ENCODE measurements around the gene EPHA2. TPM values are rescaled to one million over a fixed set of nuclear protein-coding genes. Genes with fewer than 3 reads are reported as not detected.

Gene EPHA2
- total RNA-seq, 1 experiment from 2014 or later, result 114 TPM

DNA sequence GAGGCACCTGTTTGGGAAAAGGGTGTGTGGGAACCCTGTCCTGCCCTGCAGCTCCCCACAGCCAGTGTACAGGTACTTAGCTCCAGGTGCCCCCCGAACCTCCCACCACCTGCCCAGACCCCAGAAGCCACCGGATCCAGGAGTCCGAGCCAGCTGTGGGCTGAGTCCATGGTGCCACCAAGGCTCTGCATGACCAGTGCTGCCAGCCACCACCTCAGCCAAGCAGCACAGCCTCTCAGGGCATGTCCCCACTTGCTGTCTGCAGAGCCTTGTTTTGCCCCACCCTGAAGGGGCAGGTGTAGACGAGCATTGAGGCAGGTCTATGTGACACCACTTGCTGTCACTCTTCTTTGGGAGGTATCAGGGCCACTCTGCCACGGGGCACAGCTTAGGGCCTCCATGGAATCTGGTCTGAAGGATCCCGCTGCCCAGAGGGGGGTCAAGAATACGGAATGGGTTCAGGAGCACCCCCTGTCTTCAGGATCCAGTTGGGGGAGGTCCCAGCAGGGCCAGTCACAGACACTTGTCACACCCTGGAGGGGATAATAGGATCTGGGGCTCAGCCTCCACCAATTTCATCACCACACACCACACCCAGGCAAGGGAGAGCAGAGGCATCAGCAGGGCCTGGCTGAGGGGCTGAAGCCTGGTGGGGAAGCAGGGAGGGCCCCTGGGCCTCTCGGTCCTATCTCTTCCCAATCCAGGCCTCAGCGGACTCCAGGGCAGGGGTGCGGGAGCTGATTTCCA, 28.9 kb upstream of the EPHA2 start:
- DNase-seq (ENCODE audit: low read depth), result no peak

DNA sequence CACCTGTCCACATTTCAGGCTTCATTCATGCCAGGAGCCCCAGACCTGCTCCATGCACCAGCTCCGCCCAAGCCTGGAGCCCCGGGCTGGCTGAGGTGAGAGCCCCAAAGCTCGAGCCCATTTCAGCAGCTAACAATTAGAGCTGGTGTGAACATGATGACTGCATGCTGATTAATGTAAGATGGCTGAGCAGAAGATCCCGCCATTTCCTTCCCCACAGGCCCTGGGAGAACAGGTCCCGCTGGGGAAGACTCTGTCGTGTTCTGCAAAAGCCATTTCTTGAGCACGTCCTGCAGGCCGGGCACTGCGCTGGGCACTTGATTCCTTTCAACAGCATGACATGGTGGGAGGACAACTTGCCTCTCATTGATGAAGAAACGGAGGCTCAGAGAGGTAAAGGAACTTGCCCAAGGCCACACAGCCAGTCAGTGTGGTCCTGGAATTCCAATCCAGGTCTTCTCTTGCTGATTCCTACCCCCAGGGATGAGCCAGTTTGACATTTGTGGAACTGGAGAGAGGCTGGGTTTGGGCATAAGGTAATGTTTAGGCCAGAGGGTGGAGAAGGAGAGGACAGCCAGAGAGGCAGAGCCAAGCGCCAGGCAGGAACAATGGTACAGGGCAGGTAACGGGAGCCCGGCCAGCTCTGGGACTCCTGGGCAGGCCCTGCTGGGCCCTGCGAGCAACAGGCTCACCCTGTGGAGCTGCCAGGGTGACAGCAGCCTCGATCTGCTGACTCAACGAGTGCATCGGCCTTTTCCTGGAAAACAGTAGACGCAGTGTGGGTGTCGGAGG, 28.1 kb upstream of the EPHA2 start:
- DNase-seq (ENCODE audit: low read depth), result no peak

DNA sequence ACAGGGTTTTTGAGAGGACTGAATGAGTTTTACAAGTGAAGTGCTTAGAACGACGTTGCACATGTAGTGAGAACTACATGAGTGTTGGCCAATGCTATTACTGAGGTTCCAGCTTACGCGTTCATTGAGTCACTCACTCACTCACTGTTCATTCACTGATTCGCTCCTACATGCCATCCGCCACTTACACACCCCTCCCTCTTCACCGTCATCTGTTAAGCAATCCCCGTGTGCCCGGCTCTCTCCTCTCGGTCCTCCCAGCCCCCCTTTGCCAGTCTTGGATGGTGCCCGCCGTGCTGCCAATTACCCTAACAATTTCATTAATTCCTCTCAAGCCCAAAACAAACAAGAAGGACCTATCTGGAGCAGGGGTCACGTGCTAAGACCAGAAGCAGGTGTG, 27.3 kb upstream of the EPHA2 start:
- no peak for DNase-seq (ENCODE audit: low read depth)

DNA sequence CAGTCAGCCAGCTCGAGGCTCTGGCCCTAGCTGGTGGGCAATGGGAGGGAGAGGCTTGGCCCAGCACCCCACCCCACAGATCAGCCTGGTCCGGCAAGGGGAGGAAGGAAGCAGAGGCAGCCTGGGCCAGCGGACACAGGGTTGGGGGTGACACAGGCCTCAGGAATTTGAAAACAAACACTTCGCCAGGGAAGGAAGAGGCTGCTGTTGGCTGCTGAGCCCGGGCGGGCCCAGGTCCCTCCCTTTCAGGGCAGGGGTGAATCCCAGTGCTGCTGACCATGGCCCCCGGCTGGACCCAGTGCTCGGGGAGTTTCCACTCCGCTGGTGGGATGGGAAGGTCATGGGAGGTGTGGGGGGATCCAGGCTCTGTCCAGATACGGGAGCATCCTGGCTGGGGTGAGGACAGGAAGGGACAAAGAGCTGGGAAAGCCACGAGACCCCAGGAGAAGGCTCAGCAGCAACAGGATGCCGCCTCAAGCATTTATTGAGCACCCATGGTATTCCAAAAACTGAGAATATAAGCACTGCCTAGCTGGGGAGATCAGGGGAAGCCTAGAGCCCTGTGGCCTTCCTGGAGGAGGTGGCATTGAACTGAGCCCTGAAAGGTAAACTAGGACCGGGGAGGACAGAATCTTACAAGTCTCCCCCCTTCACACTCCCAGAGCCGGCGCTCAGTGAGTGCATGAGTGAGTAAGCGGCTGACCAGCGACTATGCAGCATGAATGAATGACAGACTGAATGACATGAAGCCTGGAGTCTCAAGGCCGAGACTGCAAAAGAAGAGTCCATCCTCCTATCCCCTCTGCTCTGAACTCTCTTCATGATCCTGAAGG, 26.2 kb upstream of the EPHA2 start:
- DNase-seq (ENCODE audit: low read depth), result peak; percentile 97

DNA sequence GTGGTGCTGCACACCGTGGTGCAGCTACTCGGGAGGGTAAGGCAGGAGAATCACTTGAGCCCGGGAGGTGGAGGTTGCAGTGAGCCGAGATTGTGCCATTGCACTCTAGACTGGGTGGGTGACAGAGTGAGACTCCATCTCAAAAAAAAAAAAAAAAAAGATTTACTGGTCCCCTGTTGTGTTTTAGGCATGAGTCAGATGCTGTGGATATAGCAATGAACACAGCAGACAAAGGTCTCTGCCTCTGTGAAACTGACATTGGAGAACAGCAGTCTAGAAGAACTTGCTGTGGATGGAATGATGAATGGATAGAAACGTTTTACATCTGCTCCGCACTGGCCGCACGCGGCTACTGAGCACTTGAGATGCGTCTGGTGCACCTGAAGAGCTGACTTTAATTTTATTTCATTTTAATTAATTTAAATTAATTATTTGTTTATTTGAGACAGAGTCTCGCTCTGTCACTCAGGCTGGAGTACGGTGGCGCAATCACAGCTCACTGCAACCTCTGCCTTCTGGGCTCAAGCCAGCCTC, 24.5 kb upstream of the EPHA2 start:
- peak; percentile 67 for DNase-seq (ENCODE audit: low read depth)

DNA sequence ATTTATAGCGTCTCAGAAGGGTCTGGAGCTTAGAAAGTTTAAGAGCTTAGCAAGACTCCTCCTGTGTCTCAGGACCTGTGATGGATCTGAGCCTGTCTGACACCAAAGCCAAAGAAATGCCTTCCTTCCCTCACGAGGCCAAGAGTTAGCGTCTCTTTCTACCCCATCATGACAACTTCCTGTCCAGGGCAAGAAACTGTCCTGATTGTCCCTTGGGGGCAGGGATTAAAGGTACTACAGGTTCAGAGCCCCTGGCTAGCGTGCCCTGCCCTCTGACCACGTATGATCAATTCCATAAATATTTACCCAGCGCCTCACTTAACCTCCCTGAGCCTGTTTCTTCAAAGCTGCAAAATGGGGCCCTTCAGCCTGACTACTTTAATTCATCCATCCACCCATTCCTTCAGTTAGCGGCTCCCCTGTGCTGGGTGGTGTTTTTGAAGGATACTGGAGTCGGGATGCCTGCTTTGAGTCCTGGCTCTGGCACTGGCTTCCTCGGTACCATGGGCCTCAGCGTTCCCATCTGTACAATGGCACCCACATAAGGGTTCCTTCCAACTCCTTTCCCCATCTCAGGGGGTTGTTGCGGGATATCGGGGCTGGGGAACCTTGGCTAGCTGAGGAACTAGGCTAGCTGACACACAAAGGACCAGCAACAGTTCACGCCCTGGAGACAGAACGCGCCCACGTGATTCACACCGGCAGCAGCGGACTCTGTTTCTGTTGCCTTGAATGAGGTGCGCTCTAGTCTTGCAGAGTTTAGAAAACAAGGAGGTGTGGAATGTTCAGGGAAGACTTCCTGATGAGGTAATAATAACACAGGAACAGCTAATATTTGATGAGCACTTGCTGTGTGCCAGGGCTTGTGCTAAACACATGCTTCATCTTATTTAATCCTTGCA, 23.0 kb upstream of the EPHA2 start:
- DNase-seq (ENCODE audit: low read depth), result no peak

DNA sequence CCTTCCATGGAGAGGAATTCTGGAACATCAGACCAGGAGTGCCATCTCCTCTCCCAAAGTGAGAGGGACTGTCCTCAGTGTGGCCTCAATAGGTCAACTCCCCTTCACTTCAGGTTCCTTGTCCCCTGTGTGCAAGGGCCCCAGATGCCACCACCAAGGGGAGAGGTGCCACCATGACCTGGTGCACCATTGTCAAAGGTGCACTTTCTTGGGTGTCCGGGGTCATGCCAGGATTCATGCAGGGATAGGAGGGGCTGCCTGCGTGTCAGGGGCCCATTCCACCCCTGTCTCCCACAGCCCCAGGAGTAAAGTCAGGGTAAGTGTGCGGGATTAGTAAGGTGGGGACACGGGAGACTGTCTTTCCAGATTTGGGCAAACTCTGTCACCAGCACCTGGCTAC, 21.4 kb upstream of the EPHA2 start:
- DNase-seq (ENCODE audit: low read depth), result no peak

DNA sequence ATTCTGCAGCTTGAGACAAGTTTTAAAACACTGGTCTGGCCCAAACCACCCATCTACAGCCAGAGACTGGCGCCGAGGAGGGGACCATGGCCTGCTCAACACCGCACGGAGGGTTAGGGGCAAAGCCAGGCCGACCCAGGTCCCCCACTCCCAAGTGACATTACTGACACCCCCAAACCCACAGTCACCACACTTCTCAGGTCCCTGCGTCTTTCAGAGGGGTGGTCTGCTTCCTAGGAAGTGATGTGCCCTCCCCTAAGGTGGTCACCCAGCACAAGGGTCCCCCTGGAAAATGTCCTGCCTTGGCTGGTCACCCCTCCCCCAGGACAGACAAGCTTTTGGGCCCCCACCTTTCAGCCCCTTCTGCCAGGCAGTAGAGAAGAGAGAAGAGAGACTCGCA, 20.8 kb upstream of the EPHA2 start:
- no peak for DNase-seq (ENCODE audit: low read depth)

DNA sequence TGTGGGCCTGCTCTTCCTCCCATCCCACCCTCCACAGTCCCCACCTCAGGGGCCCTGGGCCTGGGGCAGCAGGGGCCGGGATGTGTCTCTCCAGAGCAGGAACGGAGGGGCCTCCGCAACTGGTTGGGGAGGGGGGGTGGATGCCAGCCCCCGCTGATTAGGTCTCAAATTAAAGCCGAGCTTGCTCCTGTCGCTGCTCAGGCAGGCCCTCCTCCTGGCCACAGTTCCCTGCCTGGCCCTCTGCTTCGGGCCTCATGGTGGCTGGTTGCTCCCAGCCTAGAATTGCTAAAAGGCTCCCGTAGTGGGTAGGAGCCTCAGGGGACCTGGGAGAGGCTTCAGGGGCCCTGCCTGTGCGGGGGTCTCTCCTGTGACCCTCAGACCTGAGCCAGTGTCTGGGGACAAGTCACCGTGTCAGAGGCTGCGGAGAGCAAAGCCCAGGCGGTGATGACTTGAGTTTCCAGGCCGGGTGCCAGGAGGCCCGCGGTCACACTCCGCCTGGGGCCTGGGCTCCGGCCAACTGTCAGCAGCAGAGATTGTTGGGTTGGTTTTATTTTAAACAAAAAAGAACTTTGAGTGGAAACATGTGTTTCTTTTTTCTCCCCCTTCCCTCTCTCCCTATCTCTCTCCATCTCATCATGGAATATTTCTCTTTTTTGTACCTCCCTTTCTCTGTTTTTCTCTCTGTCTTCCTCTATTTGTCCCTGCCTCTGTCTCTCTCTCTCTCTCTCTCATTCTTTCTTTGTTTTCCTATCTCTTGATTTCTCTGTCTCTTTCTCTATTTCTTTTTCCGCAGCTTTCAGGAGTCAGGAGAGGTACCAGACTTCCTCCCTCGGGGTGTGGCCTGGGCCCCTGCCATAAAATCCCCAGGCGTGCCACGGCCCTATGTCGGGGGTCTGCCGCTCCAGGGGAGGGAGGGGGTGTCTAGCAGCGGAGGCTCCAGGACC, 20.0 kb upstream of the EPHA2 start:
- DNase-seq (ENCODE audit: low read depth), result peak; percentile 88

DNA sequence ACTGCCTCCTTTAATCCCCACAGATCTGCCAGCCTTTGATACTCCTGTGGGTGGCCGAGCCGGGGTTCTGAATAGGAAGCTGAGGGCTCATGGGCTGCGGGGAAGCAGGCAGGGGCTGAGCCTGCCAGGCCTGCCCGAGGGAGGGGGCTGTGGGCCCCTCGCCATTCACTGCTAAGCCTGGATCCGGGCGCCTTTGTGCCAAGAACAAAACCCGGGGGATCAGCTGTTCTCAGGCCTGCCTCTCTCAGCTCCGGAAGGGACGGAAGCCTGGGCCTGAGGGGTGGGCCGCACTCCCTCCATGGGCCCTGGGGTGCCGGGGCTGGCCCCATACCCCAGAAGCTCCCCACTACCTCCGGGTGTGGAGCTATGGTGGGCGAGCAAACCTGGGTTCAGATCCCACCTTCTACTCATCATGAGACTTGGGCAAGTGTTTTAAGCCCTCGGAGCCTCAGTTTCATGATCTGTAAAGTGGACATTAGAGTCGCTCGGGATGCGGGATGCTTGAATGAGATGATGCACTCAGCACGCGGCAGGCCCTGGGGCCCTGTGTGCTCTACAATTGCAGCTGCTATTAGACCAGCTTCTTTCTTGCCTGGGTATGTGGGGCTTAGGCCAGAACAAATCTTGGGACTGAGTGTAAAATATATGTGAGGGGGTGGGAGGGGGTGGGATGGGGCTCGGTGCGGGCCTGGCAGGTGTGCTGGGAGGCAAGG, 19.2 kb upstream of the EPHA2 start:
- DNase-seq (ENCODE audit: low read depth), result no peak

DNA sequence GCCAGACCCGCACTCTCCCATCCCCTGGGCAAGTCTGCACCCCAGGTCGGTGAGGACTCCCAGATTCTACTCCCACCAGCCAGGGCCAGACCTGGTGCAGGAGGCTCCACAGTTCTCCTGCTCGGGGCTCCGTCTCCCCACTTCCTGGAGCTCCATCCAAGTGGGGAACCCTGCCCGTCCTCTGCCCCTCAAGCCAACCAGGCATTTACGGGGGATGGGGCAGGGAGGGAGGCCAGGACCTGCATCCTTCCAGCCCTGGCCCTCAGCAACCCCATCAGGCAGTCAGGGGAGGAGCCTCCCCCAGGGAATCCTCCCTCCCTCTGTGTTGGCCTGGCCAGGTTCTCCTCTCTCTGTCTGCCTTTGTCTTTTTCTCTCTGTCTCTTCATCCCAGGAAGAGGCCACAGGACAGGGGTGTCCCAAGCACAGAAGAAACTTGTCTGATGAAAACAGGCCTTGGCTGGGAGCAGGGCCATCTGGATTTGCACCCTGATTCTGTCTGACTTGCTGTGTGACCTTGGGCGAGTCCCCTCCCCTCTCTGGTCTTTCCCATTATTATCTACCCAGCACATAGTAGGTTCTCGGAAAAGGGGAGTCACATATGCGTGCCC, 18.5 kb upstream of the EPHA2 start:
- peak; percentile 58 for DNase-seq (ENCODE audit: low read depth)

DNA sequence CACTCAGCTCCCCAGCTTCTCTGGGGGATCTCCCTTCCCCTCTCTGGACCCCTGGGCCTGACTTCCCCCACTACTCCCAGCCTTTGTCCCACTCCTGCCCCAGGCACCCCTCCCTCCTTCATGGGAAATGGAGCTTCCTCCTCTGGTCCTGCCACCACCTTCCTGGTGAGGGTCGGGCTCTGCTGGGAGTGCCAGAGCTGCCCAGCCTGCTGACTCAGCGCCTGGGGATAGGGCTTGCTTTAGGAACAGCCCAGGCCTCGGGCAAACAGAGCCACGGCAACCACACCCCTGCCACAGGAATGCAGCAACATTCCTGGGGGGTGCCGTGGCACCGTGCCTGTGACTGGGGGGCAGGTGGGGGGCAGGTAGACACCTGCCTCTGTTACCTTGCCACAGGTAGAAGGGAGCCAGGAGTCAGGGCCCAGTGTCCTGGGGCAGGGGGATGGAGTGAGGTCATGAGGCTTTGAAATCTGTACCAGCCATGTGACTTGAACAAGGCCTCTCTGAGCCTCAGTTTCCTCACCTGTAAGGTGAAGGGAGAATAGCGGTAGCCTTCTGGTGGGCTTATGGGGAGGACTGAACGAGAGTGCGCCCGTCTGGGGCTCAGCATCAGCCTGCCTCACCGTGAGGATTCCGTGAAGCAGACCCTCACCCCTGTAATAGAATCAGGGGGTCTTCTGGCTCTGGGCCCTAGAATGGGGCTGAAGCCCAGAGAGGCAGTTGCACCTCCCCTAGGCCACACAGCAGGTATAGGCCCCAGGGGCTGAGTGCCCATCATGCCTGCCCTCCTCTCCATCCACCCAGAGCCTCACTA, 17.8 kb upstream of the EPHA2 start:
- DNase-seq (ENCODE audit: low read depth), result peak; percentile 96

DNA sequence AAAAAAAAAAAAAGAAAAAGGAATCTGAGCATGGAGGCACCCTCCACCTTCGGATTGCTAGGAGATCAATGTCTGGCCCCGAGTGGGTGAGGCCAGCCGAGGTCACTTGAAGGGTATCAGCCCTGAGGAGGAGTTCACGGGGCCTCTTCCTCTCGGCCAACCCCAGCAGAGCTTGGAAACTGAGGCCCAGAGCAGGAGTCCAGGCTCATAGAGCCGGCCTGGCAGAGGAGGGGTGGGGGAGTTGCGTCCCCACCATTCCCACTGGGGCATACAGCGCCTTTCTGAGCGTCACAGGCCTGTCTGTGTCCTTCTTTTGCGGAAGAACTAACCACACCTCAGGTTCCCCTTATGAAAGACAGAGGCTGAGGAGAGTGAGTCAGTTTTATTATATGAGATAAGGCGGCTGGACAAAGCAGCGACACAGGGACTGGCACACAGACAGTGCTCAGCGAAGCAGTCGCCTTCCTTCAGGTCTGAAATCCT, 17.1 kb upstream of the EPHA2 start:
- DNase-seq (ENCODE audit: low read depth), result peak; percentile 91

DNA sequence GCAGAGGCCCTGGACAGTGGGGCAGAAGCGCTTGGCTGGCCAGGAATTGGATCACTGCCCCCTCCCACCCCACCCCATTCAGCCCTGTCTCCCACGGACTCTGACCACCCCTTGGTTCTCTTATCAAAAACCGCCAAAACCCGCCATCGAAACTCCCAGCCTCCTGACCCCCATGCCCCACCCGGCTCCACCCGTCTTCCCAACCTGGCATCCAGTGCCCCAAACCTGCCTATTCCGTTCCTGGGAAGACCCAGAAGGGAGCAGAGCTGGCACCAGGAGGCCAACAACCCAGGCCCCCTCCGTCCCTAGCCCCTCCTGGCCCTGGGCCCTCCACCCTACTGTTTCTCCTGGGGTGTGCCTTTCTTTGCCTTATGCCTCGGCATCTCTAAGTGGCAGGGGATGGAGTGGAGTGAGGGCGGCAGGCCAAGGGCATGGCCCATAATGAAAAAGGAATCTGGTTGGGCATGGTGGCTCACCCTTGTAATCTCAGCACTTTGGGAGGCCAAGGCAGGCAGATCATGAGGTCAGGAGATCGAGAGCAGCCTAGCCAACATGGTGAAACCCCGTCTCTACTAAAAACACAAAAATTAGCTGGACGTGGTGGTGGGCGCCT, 16.5 kb upstream of the EPHA2 start:
- no peak for DNase-seq (ENCODE audit: low read depth)

DNA sequence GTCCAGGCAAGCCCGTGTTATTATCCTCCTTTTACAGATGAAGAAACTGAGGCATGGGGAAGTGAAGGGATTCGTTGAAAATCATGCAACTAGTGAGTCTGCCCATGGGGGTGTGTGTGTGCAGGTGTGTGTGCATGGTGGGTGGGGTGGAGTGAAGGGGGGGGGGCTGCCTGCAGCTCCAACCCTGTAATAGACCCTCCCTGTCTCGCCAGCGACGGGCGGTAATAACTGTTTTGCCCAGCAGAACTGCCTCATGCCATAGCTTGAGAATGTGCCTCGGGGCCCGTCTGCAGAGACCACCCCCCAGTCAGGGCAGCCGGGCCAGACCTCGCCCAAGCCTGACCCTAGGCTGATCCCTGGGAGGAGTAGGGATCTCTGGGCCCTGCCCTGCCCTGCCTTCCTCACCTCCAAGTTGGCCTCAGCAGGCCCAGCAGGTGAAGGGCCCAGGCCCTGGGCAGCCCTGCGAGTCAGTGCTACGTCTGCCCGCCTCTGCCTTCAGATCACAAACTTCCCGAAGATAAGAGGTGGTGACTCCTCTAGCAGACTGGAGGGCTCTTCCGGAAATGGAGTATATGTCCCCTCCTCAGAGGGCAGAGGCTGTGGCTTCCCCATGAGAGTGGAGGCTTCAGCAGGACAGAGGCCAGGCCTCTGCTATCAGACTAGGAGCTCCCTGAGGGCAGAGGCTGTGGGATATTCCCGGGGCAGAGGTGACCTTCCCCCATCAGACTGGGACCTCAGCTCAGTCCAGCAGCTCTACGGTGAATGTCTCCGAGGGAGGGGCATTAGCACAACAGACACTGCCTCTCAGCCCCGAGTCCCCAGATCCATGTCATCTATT, 15.7 kb upstream of the EPHA2 start:
- no peak for DNase-seq (ENCODE audit: low read depth)

DNA sequence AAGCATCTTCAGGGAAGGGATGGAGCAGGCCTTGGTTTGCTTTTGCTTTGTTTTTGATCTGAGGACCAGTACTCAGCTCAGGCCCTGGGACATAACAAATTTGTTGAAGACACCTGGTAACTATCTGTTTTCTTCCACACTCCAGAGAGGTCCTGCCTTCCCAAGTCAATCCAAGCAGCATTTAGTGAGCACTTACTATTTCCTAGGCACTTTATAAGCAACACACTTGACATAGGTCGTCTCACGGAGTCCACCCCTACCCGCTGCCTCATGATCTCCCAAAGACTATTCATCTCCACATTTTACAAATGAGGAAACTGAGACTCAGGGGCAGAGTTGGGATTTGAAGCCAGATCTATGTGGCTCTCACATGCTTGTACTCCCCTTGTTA, 14.4 kb upstream of the EPHA2 start:
- DNase-seq (ENCODE audit: low read depth), result no peak
